Mammary epithelial cell (primary cell): ENCODE data around the gene PEDS1.

Experiments
- CTCF ChIP-seq, 2 donors: IDR thresholded peaks in 1 of 2; conservative IDR thresholded peaks in 1 of 2; 2 replicates each; pipeline ENCODE4 v1.5.1; 2011 to 2012; ENCODE audit warnings: inconsistent platforms in 2 of 2, low read length in 2 of 2, mild to moderate bottlenecking in 2 of 2, control low read depth in 1 of 2, low read depth in 1 of 2; ENCODE audit not compliant: insufficient read depth in 1 of 2; ENCODE audit errors: extremely low read depth in 1 of 2
- EZH2 ChIP-seq: IDR thresholded peaks from 2 replicates; pipeline ENCODE4 v1.6.1; 2012; ENCODE audit warnings: low read length, inconsistent platforms, borderline replicate concordance

- TF ChIP-seq CTCF (conservative IDR thresholded peaks at IDR 0.05 in 1 of 2, IDR thresholded peaks at IDR 0.05 in 1 of 2; ENCODE audit: extremely low read depth in 1 of 2, insufficient read depth in 1 of 2, low read depth in 1 of 2, low read length in 2 of 2): peak; percentile 96 to 99
- no peak for TF ChIP-seq EZH2
Observed at GRCh38 chr20:50120935-50121693, 32.4 kb downstream of the PEDS1 start.
